Stimulated activated CD8-positive, alpha-beta memory T cell treated with anti-CD3 and anti-CD28 coated beads, Interleukin-12 subunit alpha, Interleukin-12 subunit beta, amount 100 ng/mL, for 24 hours (primary cell): ENCODE data around the gene CCDC175.

Experiments used
- DNase-seq: peaks from one replicate; pipeline ENCODE4 v3.0.0-alpha.2; 2020; ENCODE audit errors: extremely low read depth

Gene CCDC175

DNA sequence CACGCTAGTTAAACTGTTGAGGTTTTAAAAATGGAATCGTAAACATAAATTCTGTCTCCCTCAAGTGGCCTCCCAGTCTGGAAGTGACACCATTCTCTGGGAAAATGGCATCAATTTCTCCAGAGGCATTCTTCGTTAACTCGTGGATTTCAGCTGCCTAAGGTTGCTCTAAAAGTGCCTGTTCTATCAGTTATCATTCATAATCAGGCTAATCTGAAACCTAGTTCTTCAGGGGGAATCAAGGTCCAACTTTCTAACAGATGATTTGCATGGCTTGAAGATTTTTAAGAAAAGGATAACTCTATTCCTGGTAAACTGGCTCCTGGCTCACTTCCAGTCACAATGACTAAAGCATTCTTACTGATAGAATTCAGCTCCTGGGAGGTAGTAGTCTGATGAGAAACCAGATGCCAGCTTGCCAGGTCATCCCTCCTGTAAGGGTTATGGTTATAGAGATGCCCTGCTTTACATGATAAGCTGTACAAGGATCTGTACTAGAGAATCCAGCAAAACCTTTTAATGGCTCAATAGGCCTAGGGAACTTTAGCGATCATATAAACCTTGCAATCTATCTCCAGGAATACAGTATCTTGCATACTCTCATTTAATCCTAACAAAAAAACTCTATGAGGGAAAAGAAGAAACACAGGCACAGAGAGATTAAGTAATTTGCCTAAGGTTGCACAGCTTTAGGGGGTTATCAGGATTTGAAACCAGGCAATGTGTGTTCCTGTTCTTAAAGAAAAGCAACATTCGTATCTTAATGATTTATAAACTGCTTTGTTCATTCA is 93.9 kb downstream of the CCDC175 start:
- no peak for DNase-seq

DNA sequence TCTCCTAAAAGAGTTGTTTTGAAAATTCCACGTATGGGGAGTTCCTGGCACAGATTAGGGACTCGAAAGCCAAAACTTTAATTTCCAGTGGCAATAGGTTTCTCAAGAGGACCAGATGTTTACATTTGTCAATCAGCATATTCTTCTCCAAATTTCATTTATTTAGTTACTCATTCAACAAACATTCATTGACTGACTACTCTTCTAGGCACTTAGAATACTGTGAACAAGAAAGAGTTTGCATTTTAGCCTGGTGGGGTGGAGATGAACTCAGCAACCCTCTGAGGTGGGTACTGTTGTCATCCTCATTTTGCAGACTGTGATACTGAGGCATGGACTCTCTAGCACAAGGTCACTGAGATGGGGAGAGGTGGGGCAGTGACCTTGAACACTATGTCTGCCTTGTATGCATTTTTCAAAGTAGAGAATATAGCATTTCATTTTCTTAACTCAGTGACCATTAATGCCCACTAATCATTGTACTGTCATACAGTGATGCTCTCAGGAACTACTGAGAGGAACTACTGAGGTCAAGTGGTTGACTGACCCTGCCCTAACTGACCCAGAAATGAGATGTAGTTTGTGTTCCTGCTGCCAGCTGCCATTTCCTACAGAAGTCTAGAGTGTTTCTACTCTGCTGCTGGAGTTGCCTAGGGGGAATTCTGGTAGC is 94.6 kb downstream of the CCDC175 start:
- DNase-seq = no peak

DNA sequence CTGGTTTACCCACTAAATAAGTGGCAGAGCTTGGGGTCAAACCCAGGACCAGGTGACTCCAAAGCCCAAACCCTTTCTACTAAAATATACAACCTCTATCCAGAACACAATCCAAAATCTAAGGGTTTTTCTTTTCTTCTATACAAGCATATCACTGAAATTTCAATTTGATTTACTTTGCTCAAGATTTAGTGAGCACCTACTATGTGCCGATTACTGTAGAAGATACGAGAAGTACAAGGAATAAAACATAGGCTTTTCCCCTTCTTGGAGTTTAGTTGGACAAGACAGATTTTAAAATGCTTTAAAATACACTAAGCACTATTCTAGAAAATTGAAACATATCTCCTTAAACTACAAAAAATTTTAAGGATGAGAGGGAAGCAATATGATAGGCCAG is 95.2 kb downstream of the CCDC175 start:
- DNase-seq = no peak

DNA sequence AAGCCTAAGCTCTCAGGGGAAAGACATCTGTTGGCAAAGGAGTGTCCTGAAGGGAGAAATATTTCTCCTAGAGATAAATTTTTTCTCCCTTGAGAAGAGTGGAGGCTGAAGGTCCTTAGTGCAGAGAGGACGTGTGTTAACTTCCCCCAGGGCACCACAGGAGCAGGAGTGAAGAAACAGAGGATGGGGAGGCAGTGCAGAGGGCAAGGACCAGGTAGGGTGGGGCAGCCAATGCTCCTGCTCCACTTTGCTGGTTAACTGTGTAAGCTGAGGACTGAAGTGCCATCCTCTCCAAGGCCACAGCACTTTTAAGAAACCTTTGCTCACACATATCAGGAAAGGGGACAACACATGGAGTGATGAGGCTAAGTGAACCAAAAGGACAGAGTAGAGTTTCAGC is 96.4 kb downstream of the CCDC175 start:
- no peak for DNase-seq

DNA sequence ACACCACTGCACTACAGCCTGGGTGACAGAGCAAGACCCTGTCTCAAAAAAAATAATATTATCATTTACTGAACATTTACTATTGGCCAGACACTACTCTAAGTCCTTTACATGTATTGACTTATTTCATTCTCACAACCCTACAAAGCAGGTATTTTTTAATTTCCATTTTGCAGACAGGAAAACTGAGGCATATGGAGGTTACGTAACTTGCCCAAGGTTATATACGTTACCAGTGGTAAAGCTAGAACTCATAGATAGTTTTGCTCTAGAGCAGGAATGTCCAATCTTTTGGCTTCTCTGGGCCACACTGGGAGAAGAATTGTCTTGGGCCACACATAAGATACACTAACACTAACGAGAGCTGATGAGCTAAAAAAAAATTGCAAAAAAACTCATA is 98.1 kb downstream of the CCDC175 start:
- no peak for DNase-seq

DNA sequence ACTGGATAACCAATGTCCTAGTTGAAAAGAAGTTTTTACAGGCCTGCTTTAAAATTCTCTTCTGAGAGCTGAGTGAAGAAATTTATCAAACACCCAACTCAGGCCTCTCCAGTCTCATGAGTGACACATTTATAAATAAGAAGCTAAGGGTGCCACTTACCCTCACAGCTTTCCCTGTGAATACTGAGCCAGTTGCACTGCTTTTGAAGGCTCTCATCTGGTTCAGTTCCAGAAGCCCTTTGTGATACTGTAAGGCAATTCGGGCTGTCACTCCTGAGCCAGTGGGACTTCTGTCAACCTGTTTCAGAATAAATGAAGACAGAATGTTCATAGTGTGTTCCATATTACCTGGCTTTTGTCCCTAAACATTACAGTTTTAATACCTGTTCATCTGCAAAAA is 100.9 kb downstream of the CCDC175 start:
- DNase-seq = no peak

DNA sequence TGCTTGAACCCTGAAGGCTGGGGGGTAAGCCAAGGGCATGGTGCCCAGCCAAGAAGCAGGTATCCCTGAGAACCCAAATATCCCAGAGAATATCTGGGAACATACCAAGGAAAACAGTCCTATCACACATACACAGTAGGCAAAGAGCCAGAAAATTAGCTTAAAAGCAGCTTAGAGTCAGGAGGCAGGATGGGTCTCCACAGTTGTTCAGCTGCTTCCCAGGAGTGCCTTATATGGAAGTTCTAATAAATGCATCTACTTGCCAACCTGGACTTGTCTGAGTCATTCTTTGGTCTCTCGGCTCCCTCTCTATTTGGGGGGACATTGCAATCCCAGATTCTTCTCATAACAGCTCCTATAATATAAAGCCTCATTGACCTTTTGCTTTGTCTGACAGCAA is 102.4 kb downstream of the CCDC175 start:
- no peak for DNase-seq

DNA sequence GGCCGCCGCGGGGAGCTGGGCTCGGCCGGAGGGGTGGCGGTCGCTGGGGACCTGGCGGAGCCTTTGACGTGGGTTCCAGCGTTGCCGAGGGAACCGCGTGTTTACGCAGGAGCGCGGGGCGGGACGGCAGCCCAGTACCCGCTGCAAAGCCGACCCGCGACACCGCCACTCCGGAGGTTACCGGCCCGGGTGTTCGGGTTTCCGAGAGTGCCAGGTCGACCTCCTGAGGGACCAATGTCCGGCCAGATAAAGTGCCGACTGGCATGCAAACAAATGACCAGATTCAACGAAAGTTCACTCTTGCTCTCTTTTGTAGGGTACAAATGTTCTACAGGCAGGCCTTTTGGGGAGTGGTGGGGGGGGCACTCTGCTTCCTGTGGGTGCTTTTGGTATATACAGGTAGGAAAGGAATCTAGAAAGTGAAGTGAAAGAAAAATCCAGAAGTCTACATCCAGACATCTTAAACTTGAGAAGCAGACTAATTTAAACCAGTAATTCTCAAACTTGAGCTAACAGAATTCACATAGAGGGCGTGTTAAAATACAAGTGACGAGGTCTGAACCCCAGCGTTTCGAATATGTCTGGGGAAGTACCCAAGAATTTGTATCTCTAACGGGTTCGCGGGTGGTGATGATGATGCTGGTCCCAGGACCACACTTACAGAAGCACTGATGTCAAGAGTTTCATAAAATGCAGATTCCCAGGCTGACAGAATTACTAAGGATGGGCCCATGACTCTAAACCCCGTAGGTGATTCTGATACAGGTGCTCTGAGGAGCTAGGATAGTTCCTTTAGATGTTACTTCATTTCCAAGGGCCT is 111.1 kb downstream of the CCDC175 start, which contains the start of gene GPR135:
TSS of gene GPR135 (minus strand) at position 65 of the 820 bp plus-strand sequence. CDS start 154 bp downstream, outside the sequence.
- DNase-seq = no peak

DNA sequence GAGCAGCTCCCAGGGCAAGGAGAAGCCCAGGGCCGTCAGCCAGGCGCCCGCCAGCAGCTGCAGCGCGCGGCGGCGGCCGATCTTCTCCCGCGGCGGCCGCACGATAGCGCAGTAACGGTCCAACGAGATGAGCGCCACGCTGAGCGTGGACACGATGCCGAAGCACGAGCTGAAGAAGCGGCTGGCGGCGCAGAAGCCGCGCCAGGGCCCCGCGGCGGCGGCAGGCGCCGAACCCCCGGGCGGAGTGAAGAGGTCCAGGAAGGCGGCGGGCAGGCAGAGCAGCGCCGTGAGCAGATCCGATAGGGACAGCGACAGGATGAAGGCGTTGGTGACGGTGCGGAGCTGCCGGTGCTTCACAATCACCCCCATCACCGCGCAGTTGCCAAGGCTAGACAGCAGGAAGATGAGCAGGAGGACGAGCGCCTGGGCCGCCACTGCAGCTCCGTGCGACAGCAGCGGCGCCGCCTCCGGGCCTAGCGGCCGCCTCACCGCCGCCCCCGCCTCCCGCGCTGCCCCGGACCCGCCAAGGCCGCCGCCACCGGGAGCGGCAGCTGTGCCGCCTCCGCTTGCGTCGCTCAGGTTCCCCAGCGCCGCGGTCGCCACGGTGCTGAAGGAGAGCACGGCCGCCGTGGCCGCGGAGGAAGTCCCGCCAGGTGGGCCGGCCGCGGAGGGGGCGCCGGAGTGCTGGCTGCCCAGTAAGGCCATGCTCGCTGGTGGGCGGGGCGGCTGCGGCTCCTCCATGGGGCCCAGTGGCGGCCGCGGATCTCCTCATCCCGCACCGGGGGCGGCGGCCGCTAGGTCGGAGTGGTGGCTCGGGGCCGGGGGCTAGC is 111.9 kb downstream of the CCDC175 start:
- no peak for DNase-seq

DNA sequence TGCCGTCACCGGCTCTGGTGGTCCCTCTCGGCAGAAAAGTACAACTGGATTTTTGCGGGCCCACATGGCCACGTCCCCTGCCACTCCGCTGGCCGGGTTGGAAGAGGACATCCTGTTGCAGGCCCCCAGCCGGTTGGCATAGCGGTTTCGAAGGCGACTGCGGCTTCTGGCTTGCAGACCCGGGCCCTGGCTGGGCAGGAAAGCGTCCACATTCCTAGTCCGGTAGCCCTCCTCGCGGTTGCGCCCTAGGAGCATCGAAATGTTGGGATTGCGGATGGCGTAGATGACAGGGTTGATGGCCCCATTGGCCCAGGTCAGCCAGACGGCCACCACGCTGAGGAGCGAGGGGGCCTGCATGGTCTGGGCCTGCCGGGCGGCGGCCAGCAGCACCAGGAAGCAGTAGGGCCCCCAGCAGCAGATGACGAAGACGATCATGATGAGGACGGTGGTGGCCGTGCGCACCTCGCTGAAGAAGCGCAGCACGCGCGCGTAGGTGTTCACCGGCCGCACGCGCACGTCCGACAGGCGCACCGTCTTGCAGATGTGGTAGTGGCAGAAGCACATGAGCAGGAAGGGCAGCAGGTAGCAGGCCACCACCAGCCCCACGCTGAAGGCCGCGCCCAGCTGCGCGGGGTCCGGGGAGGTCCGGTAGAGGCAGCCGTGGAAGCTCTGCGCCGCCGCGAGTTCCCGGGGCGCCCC is 112.7 kb downstream of the CCDC175 start:
- no peak for DNase-seq

DNA sequence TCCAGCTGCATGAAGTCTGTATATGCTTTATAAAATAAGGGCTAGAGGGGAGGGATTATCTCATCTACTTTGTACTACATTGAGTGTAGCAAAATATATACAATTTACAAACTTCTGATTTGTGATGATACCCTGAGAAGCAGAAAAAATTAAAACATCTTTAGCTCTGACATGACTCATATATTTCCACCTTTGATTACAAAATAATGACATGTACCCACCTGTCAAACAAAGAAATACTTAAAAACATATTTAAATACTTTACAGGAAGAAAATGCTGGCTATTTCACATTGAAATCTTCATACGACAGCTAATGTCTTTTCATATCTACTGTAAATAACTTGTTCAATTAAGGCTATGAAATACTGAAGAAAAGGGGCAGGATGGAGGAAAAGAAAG is 114.7 kb downstream of the CCDC175 start:
- DNase-seq = no peak

DNA sequence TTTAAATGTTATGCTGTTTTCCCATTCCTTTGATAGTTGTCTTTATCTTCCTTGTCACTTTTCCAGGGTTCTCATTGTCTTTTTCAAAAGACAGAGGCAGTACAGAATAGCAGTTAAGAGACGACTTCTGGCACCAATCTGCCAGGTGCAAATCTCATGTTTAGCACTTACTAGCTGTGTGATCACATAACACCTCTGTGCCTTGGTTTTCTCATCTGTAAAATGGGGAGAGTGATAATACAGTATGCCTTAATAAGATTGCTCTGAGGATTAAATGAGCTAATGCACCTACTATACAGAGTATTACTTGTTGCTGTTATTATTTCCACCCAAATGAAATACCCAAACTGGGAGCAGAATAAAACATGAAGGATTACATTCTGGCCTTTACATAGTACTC is 116.2 kb downstream of the CCDC175 start:
- DNase-seq = no peak

DNA sequence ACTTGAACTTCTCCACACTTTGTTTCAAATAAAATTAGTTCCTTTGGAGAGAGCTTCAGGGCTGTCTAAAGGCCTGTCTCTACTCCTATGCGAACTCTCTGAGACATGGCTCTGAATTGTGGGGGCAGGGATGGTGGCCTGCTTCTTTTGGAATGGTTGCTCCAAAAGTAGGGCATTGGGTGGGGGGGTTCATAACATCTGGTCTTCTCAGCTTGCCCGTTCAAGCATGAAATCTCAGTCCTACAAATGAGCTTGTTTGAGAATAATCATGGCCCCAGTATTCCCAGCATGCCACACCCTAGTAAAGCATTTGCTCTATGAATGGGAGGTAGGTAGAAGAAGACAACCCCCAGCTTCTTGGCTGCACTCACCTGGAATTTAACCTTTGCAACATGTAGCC is 118.1 kb downstream of the CCDC175 start:
- no peak for DNase-seq

DNA sequence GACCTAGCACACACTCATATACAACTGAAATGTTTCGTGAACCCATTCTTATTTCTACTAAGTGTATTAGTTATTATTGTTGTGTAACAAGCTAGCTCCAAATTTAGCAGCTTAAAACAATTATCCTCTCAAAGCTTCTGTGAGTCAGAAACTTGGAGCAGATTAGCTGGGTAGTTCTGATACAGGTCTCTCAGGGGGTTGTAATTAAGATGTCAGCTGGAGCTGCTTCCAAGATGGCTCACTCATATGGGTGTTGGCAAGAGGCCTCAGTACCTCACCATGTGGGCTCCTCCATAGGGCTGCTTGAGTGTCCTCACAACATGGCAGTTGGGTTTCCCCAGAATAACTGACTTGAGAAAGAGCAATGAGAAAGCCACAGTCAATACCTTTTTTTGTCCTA is 121.2 kb downstream of the CCDC175 start:
- no peak for DNase-seq
